Measurements from ENCODE around the gene EFCAB6.

The EFCAB6 gene

DNA sequence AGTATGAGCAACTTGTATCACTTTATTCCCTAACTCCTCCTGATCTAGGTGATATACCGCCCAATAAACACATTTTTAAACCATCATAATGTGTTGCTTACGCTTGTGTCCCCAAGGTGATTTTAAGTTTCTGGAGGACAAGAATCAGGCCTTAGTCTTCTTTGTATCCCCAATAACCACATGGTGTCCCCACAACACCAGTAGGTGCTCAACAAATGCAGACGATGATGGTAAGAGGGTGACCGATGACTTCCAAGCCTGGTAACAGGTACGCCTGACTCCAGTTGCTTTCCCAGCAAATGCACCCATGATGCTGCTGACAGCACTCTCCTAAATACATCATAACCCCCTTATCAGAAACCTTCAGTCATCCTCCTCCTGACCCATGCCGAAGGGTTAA lies 64.2 kb downstream of the EFCAB6 start:
- no peak for DNase-seq (ENCODE audit: extremely low read depth, low read depth)
- TF ChIP-seq, protein P1, sequence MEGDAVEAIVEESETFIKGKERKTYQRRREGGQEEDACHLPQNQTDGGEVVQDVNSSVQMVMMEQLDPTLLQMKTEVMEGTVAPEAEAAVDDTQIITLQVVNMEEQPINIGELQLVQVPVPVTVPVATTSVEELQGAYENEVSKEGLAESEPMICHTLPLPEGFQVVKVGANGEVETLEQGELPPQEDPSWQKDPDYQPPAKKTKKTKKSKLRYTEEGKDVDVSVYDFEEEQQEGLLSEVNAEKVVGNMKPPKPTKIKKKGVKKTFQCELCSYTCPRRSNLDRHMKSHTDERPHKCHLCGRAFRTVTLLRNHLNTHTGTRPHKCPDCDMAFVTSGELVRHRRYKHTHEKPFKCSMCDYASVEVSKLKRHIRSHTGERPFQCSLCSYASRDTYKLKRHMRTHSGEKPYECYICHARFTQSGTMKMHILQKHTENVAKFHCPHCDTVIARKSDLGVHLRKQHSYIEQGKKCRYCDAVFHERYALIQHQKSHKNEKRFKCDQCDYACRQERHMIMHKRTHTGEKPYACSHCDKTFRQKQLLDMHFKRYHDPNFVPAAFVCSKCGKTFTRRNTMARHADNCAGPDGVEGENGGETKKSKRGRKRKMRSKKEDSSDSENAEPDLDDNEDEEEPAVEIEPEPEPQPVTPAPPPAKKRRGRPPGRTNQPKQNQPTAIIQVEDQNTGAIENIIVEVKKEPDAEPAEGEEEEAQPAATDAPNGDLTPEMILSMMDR (IDR thresholded peaks at IDR 0.05; ENCODE audit: low read depth, low read length, missing control alignments), result no peak

DNA sequence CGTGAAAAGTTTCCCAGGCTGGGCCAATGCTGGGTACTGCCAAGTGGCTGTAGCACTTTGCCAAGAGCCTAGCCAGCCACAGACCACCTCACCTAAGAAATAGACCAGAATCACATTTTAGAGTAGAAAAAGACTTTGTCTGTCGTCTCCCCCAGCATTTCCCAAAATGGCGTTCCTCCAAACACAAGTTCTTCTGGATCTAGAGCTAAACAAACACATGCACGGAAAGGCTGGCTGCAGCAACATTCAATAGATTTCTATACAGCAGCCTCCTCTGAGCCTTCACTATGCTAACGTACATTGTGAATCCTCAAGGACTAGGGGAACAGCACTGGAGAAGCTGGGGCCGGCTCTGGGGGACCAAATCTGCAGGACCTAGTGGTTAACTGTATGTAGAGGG lies 65.0 kb downstream of the EFCAB6 start:
- no peak for DNase-seq (ENCODE audit: extremely low read depth, low read depth)
- TF ChIP-seq, protein P1 (IDR thresholded peaks at IDR 0.05; ENCODE audit: low read depth, low read length, missing control alignments), result no peak
- H3K4me3 ChIP-seq (replicated peaks; ENCODE audit: low read depth, low read length), result no peak overlapping the region

More for the DNA sequence above, 64.2 kb downstream of the EFCAB6 start:
- H3K4me3 ChIP-seq (replicated peaks; ENCODE audit: low read depth, low read length), result no peak overlapping the region

DNA sequence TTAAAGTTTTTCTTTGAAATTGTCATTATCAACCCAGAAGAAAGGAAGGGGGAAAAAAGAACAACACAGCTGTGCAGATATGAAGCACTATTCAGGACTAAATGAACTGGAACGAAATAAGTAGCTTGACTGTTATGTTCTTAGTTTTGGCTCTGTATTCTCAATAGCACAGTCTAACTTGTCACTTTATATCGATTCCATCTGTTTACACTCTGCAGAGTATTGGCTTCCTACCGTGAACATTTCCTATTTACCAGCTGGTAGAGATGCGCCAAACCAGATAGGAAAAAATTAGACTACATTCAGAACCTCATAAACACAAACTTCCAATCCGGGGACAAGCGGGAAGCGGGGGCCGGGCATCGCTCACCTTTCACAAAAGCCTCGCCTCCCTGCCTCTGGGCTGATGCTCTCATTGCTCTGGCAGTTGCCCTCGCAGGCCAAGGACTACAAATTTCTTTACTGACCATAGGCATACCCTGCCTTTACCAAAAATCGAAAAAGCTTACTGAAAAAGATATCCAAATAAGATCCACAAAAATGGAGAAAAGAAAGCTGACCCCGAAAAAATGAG lies 66.2 kb downstream of the EFCAB6 start:
- no peak overlapping the region for H3K4me3 ChIP-seq (replicated peaks; ENCODE audit: low read depth, low read length)
- TF ChIP-seq, protein P1 (IDR thresholded peaks at IDR 0.05; ENCODE audit: low read depth, low read length, missing control alignments), result no peak
- no peak for DNase-seq (ENCODE audit: extremely low read depth, low read depth)

DNA sequence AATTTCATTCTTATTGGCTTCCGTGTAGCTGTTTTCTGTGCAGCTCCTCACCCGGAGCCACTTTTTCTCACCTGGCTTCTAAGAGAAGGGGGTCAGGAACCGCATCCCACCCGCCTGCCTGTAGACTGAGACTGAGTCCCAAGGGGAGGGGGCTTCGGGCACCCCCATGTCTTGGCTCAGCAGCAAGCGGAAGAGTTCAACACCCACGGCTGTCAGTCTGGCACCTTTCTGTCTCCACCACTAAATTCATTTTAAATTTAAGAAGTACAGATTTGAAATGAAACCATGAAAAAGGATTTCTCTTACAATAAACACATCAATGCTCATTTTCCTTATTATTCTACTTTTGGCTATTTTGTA lies 66.7 kb downstream of the EFCAB6 start:
- TF ChIP-seq, protein P1 (IDR thresholded peaks at IDR 0.05; ENCODE audit: low read depth, low read length, missing control alignments), result no peak
- H3K4me3 ChIP-seq (replicated peaks; ENCODE audit: low read depth, low read length), result no peak overlapping the region
- DNase-seq (ENCODE audit: extremely low read depth, low read depth), result no peak

DNA sequence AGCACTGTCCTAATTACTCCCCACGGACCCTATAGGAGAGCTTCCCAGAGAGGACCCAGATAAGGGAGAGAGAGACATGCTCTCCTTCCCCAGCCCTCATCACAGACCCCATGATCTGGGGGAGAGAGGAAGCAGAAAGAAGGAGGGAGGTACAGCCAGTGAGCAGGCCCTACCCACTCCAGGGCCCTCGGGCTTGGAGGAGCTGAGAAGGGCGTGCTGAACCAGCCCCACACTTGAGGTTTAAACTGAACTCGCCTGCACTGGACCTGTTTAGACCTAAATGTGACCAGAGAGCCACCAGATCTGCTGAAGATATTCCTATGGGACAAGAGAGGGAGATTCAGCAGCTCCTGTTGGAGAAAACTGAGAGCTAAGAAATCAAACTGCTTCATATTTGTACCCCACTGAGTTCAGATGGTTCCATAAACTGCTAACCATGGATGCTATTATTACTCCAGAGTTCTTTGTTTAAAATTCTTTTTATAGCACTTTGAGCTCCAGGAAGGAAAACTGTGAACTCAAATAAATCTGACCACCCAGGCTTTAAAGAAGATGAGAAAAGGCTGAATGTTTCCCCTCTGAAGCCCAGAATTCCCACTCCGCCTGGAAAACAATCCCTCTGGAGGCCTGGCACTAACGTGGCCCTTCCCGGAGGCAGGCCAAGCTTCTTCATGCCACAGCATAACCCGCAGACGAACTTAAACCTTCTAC lies 67.2 kb downstream of the EFCAB6 start:
- H3K4me3 ChIP-seq (replicated peaks; ENCODE audit: low read depth, low read length), result no peak overlapping the region
- TF ChIP-seq, protein P1 (IDR thresholded peaks at IDR 0.05; ENCODE audit: low read depth, low read length, missing control alignments), result no peak

DNA sequence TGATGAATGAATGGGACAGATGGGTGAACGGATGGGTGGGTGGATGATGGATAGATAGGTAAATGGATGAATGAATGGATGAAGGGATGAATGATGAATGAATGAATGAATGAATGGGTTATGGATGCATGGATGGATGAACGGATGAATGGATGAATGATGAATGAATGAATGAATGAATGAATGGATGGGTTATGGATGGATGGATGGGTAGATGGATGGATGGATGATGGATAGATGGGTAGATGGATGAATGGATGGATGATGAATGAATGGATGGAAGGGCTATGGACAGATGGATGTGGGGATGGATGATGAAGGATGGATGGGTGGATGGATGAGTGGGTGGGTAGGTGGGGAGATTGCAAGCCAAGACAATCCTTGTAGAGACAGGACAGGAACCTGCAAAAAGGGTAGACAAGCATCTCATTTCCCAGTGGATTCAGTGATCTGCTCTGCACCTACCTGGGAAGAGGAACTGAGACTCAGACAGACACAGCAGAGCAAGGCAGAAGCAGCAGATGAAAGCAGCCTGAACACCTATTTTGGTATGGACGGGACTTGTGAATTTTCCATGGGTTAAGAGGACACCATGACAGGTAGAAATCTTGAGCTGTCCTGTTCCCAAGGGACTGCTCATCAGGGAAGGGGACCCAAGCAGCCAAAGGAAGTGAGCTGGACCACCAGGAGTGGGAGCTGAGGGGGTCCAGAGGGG lies 68.0 kb downstream of the EFCAB6 start:
- no peak overlapping the region for H3K4me3 ChIP-seq (replicated peaks; ENCODE audit: low read depth, low read length)
- TF ChIP-seq, protein P1 (IDR thresholded peaks at IDR 0.05; ENCODE audit: low read depth, low read length, missing control alignments), result no peak
- DNase-seq (ENCODE audit: extremely low read depth, low read depth), result no peak

More for the DNA sequence above, 67.2 kb downstream of the EFCAB6 start:
- no peak for DNase-seq (ENCODE audit: extremely low read depth, low read depth)
